GM12874 (cell line): ENCODE data around the gene BMP10.

Source experiments
- CTCF ChIP-seq: IDR thresholded peaks from 2 replicates; pipeline ENCODE4 v1.5.1; 2011; ENCODE audit warnings: low read depth, mild to moderate bottlenecking, control low read depth, low read length, moderate library complexity; ENCODE audit not compliant: insufficient read depth

The BMP10 gene

DNA sequence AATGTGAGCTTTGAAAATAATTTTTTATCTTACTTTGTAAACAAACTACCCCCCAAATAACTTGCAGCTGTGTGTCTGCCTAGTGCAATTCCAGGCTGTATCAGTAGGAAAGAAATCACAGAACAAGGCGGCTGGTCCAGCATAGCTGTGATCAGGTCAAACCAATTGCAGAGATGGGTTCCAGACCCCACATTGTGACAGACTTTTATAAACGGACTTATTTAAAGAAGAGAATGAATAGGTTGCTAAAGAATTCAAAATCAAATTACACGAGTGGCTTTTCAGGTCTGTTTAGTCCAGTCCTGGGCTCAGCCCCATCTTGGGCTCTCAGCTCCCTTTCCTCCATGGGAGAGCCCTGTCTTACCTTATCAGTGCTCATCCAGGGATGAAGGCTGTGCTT is 11.1 kb downstream of the BMP10 start:
- no peak for TF ChIP-seq CTCF

DNA sequence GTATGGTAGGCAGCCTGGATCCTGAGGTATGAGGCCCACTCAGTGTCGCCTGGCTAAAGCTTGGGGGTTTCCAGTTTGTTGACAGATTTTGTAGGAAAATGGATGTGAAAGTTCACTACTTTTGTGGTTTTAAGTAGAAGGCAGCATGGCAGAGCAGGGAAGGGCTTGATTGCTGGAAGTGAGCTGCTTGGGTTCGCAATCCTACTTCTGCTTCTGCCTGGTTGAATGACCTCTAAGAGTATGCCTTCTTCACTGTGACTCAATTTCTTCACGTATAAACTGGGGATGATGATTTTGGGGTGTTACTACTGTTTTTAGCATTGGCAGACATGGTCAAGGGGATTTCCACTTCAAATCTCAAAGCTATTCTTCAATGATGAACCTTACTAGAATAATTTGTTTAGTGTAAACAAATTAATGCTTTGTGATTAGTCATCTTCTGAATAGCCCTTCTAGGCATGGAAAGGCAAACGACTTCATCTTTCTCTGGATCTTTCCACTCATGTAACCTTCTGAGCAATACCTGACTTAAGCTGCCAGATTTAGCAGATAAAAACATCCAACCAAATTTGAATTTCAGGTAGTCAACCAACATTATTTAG is 13.2 kb downstream of the BMP10 start:
- no peak for TF ChIP-seq CTCF

- TF ChIP-seq CTCF: no peak
Observed at GRCh38 chr2:68857202-68857845, 13.9 kb downstream of the BMP10 start.

GRCh38 chr2:68855550-68855949 is 15.6 kb downstream of the BMP10 start:
- no peak for TF ChIP-seq CTCF

- TF ChIP-seq CTCF: no peak
Observed at GRCh38 chr2:68854476-68854875, 16.7 kb downstream of the BMP10 start.

- no peak for TF ChIP-seq CTCF
Observed at GRCh38 chr2:68853915-68854314, 17.3 kb downstream of the BMP10 start.

GRCh38 chr2:68853035-68853434 is 18.2 kb downstream of the BMP10 start:
- no peak for TF ChIP-seq CTCF
